MM.1S (cell line): Measurements from ENCODE around the gene STAT3.

ENCODE experiments used
- DNase-seq: peaks from one replicate; pipeline ENCODE4 v3.0.0-alpha.2; 2015
- H2AFZ ChIP-seq: fragments of 300-600 bp; sonication (generic); 2 replicates; pipeline ENCODE4 v1.6.0; 2016; ENCODE audit warnings: antibody characterized with exemption, low read length
- H3F3A ChIP-seq: fragments of 300-600 bp; sonication (generic); 2 replicates; pipeline ENCODE4 v1.6.1; 2016; ENCODE audit warnings: mild to moderate bottlenecking, antibody characterized with exemption, low read length, moderate library complexity, mixed read lengths; ENCODE audit not compliant: insufficient read depth
- H3K27ac ChIP-seq: fragments of 300-600 bp; sonication (generic); 2 replicates; pipeline ENCODE4 v1.5.1; 2016; ENCODE audit warnings: mild to moderate bottlenecking, low read length
- H3K27me3 ChIP-seq: fragments of 300-600 bp; sonication (generic); replicated peaks from 2 replicates; pipeline ENCODE4 v1.6.0; 2016; ENCODE audit warnings: low read length; ENCODE audit not compliant: insufficient read depth
- H3K36me3 ChIP-seq: fragments of 300-600 bp; sonication (generic); replicated peaks from 2 replicates; pipeline ENCODE4 v1.6.1; 2016; ENCODE audit warnings: mild to moderate bottlenecking, low read length, mixed read lengths; ENCODE audit not compliant: insufficient read depth
- H3K4me1 ChIP-seq: fragments of 300-600 bp; sonication (generic); 2 replicates; pipeline ENCODE4 v1.6.1; 2016; ENCODE audit warnings: low read length, mixed read lengths
- H3K4me2 ChIP-seq: fragments of 300-600 bp; sonication (generic); 2 replicates; pipeline ENCODE4 v1.6.0; 2016; ENCODE audit warnings: low read depth, low read length
- H3K4me3 ChIP-seq: fragments of 300-600 bp; sonication (generic); 2 replicates; pipeline ENCODE4 v1.5.1; 2016; ENCODE audit warnings: low read length, mixed read lengths
- H3K79me2 ChIP-seq: fragments of 300-600 bp; sonication (generic); 2 replicates; pipeline ENCODE4 v1.6.1; 2016; ENCODE audit warnings: mixed run types, low read length, mixed read lengths
- H3K9ac ChIP-seq: fragments of 300-600 bp; sonication (generic); 2 replicates; pipeline ENCODE4 v1.6.1; 2016; ENCODE audit warnings: low read length, mixed read lengths
- H3K9me2 ChIP-seq: fragments of 300-600 bp; sonication (generic); replicated peaks from 2 replicates; pipeline ENCODE4 v1.6.1; 2016; ENCODE audit warnings: mild to moderate bottlenecking, low read length, mixed read lengths; ENCODE audit not compliant: insufficient read depth
- H3K9me3 ChIP-seq: fragments of 300-600 bp; sonication (generic); replicated peaks from 2 replicates; pipeline ENCODE4 v1.6.1; 2016; ENCODE audit warnings: mild to moderate bottlenecking, low read length, mixed read lengths; ENCODE audit not compliant: insufficient read depth
- H4K20me1 ChIP-seq: fragments of 300-600 bp; sonication (generic); 2 replicates; pipeline ENCODE4 v1.6.1; 2016; ENCODE audit warnings: mild to moderate bottlenecking, low read length, moderate library complexity, mixed read lengths; ENCODE audit not compliant: insufficient read depth
- CTCF ChIP-seq: fragments of 300-600 bp; sonication (generic); IDR thresholded peaks from 2 replicates; pipeline ENCODE4 v1.5.1; 2016; ENCODE audit warnings: antibody characterized with exemption, low read length, mixed read lengths
- EZH2 ChIP-seq: fragments of 300-600 bp; sonication (generic); optimal IDR thresholded peaks from 2 replicates; pipeline ENCODE3; 2017; ENCODE audit warnings: low read depth, mild to moderate bottlenecking, antibody characterized with exemption, low read length, mixed read lengths
- EZH2phosphoT487 ChIP-seq: fragments of 300-600 bp; sonication (generic); IDR thresholded peaks from 2 replicates; pipeline ENCODE4 v1.6.1; 2018; ENCODE audit warnings: antibody characterized with exemption, low read length

STAT3 gene

DNA sequence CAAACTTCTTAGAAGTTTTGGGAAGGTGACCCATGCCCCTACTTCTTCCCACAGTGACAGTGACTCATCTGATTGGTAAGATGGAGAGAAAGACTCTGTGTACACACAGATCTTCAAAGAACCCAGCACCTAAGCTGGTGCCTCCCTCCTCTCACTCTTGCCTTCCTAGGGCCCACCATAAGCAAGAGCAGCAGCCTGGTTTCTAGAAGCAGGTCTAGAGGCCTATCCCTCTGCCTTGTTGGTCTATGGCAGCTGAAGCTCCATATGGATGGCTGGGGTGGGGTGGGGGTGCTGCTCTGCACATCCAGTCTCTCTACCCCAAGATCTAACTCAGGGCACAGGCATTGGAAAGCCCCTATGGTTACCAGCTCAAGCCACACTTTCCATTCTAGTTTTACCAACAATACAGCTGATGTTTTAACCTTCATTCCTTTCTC, 47.5 kb downstream of the STAT3 start:
- Histone ChIP-seq H3K4me3 (no peak overlapping the region), H2AFZ (no peak overlapping the region), H4K20me1 (no peaks in the 10 kb centered on the region), H3K79me2 (no peaks in the 10 kb centered on the region), H3K4me2 (no peak overlapping the region), H3K9me3 (no peaks in the 10 kb centered on the region), H3F3A (no peaks in the 10 kb centered on the region; the same call in 1 of the 2 replicates), H3K4me1 (peaks cover 15% of the 10 kb centered on the region), H3K27me3 (no peaks in the 10 kb centered on the region), H3K9me2 (no peaks in the 10 kb centered on the region), H3K9ac (no peak overlapping the region), H3K36me3 (no peaks in the 10 kb centered on the region), H3K27ac (no peak overlapping the region; the same call in 1 of the 2 replicates)
- no peak for TF ChIP-seq EZH2
- TF ChIP-seq CTCF: no peak
- TF ChIP-seq EZH2phosphoT487: no peak
- peak; percentile 11 for DNase-seq

DNA sequence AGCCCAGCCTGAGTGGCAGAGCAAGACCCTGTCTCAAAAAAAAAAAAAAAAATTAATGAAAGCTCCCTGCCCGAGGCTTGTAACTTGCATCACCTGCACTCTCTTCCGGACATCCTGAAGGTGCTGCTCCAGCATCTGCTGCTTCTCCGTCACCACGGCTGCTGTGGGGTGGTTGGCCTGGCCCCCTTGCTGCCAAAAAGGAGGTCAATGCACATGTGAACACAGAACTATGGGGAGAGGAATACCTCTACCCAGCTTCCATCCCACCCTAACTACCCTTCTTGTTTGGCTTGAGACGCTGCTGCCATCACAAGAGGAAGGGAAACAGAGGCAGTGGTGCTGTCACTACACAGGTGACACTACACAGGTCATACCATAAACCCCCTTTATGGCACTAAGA, 49.0 kb downstream of the STAT3 start:
- peaks cover 15% of the 10 kb centered on the region for H3K4me1 ChIP-seq
- no peak overlapping the region for H3K4me2 ChIP-seq
- no peak for DNase-seq
- no peaks in the 10 kb centered on the region for H3K9me3 ChIP-seq
- H3K4me3 ChIP-seq: no peak overlapping the region
- H3F3A ChIP-seq: no peaks in the 10 kb centered on the region; the same call in 1 of the 2 replicates
- no peak overlapping the region for H2AFZ ChIP-seq
- H3K9ac ChIP-seq: no peak overlapping the region
- H4K20me1 ChIP-seq: no peaks in the 10 kb centered on the region
- no peaks in the 10 kb centered on the region for H3K9me2 ChIP-seq
- no peak overlapping the region for H3K27ac ChIP-seq
- no peaks in the 10 kb centered on the region for H3K27me3 ChIP-seq
- H3K79me2 ChIP-seq: no peaks in the 10 kb centered on the region
- TF ChIP-seq EZH2 (no peak), CTCF (no peak), EZH2phosphoT487 (no peak)
- no peaks in the 10 kb centered on the region for H3K36me3 ChIP-seq

DNA sequence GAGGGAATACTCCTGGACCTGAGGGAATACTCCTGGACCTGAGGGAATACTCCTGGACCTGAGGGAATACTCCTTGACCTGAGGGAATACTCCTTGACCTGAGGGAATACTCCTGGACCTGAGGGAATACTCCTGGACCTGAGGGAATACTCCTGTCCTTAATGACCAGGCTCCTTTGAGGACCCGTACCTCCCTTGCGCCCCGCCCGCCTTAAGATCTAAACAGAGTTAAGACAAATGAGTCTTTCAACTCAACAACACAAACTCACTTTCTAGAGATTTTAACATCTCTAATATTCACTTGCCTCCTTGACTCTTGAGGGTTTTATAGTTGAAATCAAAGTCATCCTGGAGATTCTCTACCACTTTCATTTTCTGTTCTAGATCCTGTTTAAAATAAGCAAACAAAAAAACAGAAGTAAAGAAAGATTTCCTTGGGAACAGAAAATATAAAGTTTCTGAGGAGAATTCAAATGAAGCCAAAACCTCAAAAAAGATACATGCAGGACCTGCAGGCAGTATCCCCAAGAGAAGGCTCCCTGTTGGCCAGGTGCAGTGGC, 49.7 kb downstream of the STAT3 start:
- Histone ChIP-seq H3F3A (peaks cover 2% of the 10 kb centered on the region; the same call in 1 of the 2 replicates), H3K9me2 (no peaks in the 10 kb centered on the region), H4K20me1 (no peaks in the 10 kb centered on the region), H3K36me3 (no peaks in the 10 kb centered on the region), H3K27me3 (no peaks in the 10 kb centered on the region), H3K4me3 (no peak overlapping the region), H3K4me2 (no peak overlapping the region), H3K27ac (no peak overlapping the region), H3K79me2 (no peaks in the 10 kb centered on the region), H3K9ac (no peak overlapping the region), H2AFZ (no peak overlapping the region), H3K9me3 (no peaks in the 10 kb centered on the region), H3K4me1 (peaks cover 20% of the 10 kb centered on the region)
- DNase-seq: no peak
- TF ChIP-seq EZH2phosphoT487 (no peak), EZH2 (no peak), CTCF (no peak)
